ENCODE data around the gene ARFRP1.
"Not testable (repeated sequence)": the region's sequence is repeated elsewhere in the genome, so short reads cannot be mapped to it uniquely, and the experiment has no call there.

ARFRP1 gene

GRCh38 chr20:63722967-63723622 lies 15.3 kb upstream of the ARFRP1 start:
- H3K4me1 Mint-ChIP-seq (ENCODE audit: low read depth): peaks cover 37% of the 10 kb centered on the region
- not testable (repeated sequence) for H3K9me3 Mint-ChIP-seq (ENCODE audit: low read depth); H3K27me3 Mint-ChIP-seq; H3K27ac Mint-ChIP-seq; H3K4me3 Mint-ChIP-seq
- H3K36me3 Mint-ChIP-seq: peaks cover 21% of the 10 kb centered on the region

- Mint-ChIP-seq H3K4me3 (no peak overlapping the region), H3K27ac (no peak overlapping the region), H3K36me3 (peaks cover 27% of the 10 kb centered on the region), H3K4me1 (ENCODE audit: low read depth) (peaks cover 41% of the 10 kb centered on the region), H3K27me3 (no peaks in the 10 kb centered on the region), H3K9me3 (ENCODE audit: low read depth) (no peaks in the 10 kb centered on the region)
These were observed 11.2 kb upstream of the ARFRP1 start for GRCh38 chr20:63718996-63719395.

GRCh38 chr20:63714858-63715257 lies 7.1 kb upstream of the ARFRP1 start:
- Mint-ChIP-seq H3K4me1 (ENCODE audit: low read depth) (peaks cover 43% of the 10 kb centered on the region), H3K36me3 (peaks cover 32% of the 10 kb centered on the region), H3K9me3 (ENCODE audit: low read depth) (no peaks in the 10 kb centered on the region), H3K4me3 (no peak overlapping the region), H3K27ac (no peak overlapping the region), H3K27me3 (no peaks in the 10 kb centered on the region)

- no peaks in the 10 kb centered on the region for H3K27me3 Mint-ChIP-seq
- peaks cover 50% of the 10 kb centered on the region for H3K4me1 Mint-ChIP-seq (ENCODE audit: low read depth)
- peaks cover 24% of the 10 kb centered on the region for H3K36me3 Mint-ChIP-seq
- H3K9me3 Mint-ChIP-seq (ENCODE audit: low read depth): no peaks in the 10 kb centered on the region
- no peak overlapping the region for H3K27ac Mint-ChIP-seq
- peak overlapping the region; percentile 53 for H3K4me3 Mint-ChIP-seq
These were observed 4.4 kb upstream of the ARFRP1 start for GRCh38 chr20:63712191-63712590.

GRCh38 chr20:63711085-63711645 lies 3.4 kb upstream of the ARFRP1 start:
- H3K4me1 Mint-ChIP-seq (ENCODE audit: low read depth): peaks cover 52% of the 10 kb centered on the region
- H3K4me3 Mint-ChIP-seq: peak overlapping the region; percentile 76
- H3K27ac Mint-ChIP-seq: peak overlapping the region; percentile 77
- H3K9me3 Mint-ChIP-seq (ENCODE audit: low read depth): no peaks in the 10 kb centered on the region
- H3K27me3 Mint-ChIP-seq: no peaks in the 10 kb centered on the region
- H3K36me3 Mint-ChIP-seq: peaks cover 24% of the 10 kb centered on the region

- Mint-ChIP-seq H3K27me3 (no peaks in the 10 kb centered on the region), H3K27ac (peak overlapping the region; percentile 50), H3K4me3 (peak overlapping the region; percentile 84), H3K4me1 (ENCODE audit: low read depth) (peaks cover 47% of the 10 kb centered on the region), H3K9me3 (ENCODE audit: low read depth) (no peaks in the 10 kb centered on the region), H3K36me3 (peaks cover 17% of the 10 kb centered on the region)
These were observed 1.4 kb upstream of the ARFRP1 start for GRCh38 chr20:63709149-63709527.

- H3K36me3 Mint-ChIP-seq: peaks cover 15% of the 10 kb centered on the region
- H3K27me3 Mint-ChIP-seq: no peaks in the 10 kb centered on the region
- H3K4me1 Mint-ChIP-seq (ENCODE audit: low read depth): peaks cover 44% of the 10 kb centered on the region
- H3K4me3 Mint-ChIP-seq: peak overlapping the region; percentile 84
- H3K9me3 Mint-ChIP-seq (ENCODE audit: low read depth): no peaks in the 10 kb centered on the region
- H3K27ac Mint-ChIP-seq: peak overlapping the region; percentile 86
These were observed 749 bp upstream of the ARFRP1 start for GRCh38 chr20:63708301-63709148.

GRCh38 chr20:63706852-63707557 lies 771 bp downstream of the ARFRP1 start:
- H3K27ac Mint-ChIP-seq: peak overlapping the region; percentile 86
- no peaks in the 10 kb centered on the region for H3K27me3 Mint-ChIP-seq
- H3K9me3 Mint-ChIP-seq (ENCODE audit: low read depth): no peaks in the 10 kb centered on the region
- H3K4me1 Mint-ChIP-seq (ENCODE audit: low read depth): peaks cover 37% of the 10 kb centered on the region
- H3K4me3 Mint-ChIP-seq: peak overlapping the region; percentile 95
- peaks cover 11% of the 10 kb centered on the region for H3K36me3 Mint-ChIP-seq

GRCh38 chr20:63706027-63706695 lies 1.6 kb downstream of the ARFRP1 start:
- Mint-ChIP-seq H3K27me3 (no peaks in the 10 kb centered on the region), H3K4me1 (ENCODE audit: low read depth) (peaks cover 34% of the 10 kb centered on the region), H3K9me3 (ENCODE audit: low read depth) (no peaks in the 10 kb centered on the region), H3K4me3 (peak overlapping the region; percentile 95), H3K36me3 (peaks cover 8% of the 10 kb centered on the region), H3K27ac (peak overlapping the region; percentile 86)

GRCh38 chr20:63705232-63706026 lies 2.3 kb downstream of the ARFRP1 start:
- Mint-ChIP-seq H3K27ac (peak overlapping the region; percentile 86), H3K4me1 (ENCODE audit: low read depth) (peaks cover 26% of the 10 kb centered on the region), H3K36me3 (peaks cover 6% of the 10 kb centered on the region), H3K4me3 (peak overlapping the region; percentile 38), H3K9me3 (ENCODE audit: low read depth) (no peaks in the 10 kb centered on the region), H3K27me3 (no peaks in the 10 kb centered on the region)

- H3K27me3 Mint-ChIP-seq: no peaks in the 10 kb centered on the region
- peak overlapping the region; percentile 58 for H3K27ac Mint-ChIP-seq
- H3K4me3 Mint-ChIP-seq: no peak overlapping the region
- H3K4me1 Mint-ChIP-seq (ENCODE audit: low read depth): peaks cover 22% of the 10 kb centered on the region
- H3K9me3 Mint-ChIP-seq (ENCODE audit: low read depth): no peaks in the 10 kb centered on the region
- H3K36me3 Mint-ChIP-seq: peaks cover 5% of the 10 kb centered on the region
These were observed 3.0 kb downstream of the ARFRP1 start for GRCh38 chr20:63704749-63705117.

- Mint-ChIP-seq H3K27ac (no peak overlapping the region), H3K4me3 (no peak overlapping the region), H3K36me3 (peaks cover 5% of the 10 kb centered on the region), H3K27me3 (no peaks in the 10 kb centered on the region), H3K4me1 (ENCODE audit: low read depth) (peaks cover 21% of the 10 kb centered on the region), H3K9me3 (ENCODE audit: low read depth) (no peaks in the 10 kb centered on the region)
These were observed 3.6 kb downstream of the ARFRP1 start for GRCh38 chr20:63703976-63704748.

- Mint-ChIP-seq H3K27me3 (no peaks in the 10 kb centered on the region), H3K27ac (no peak overlapping the region), H3K4me1 (ENCODE audit: low read depth) (peaks cover 16% of the 10 kb centered on the region), H3K9me3 (ENCODE audit: low read depth) (no peaks in the 10 kb centered on the region), H3K36me3 (peaks cover 5% of the 10 kb centered on the region), H3K4me3 (no peak overlapping the region)
These were observed 4.3 kb downstream of the ARFRP1 start for GRCh38 chr20:63703471-63703975.
